GM12878 (cell line): ENCODE data around the gene CWF19L1.

Source experiments
- CTCF ChIP-seq, 3 experiments: IDR thresholded peaks in 2 of 3; conservative IDR thresholded peaks in 1 of 3; 2 replicates each; pipeline ENCODE4 v1.5.1; 2011; ENCODE audit warnings: low read depth in 3 of 3, low read length in 3 of 3, mild to moderate bottlenecking in 3 of 3, control low read depth in 2 of 3, moderate library complexity in 2 of 3, inconsistent platforms in 1 of 3, mixed read lengths in 1 of 3; ENCODE audit not compliant: control insufficient read depth in 2 of 3, insufficient read depth in 1 of 3; ENCODE audit errors: extremely low read depth in 1 of 3
- E2F8 ChIP-seq: fragments of 450-650 bp; IDR thresholded peaks from 2 replicates; pipeline ENCODE4 v1.6.1; 2018; ENCODE audit warnings: mild to moderate bottlenecking, low read depth, moderate library complexity; ENCODE audit not compliant: partially characterized antibody
- EZH2 ChIP-seq: IDR thresholded peaks from 2 replicates; pipeline ENCODE4 v1.6.1; 2012; ENCODE audit warnings: low read depth, mild to moderate bottlenecking, control low read depth, inconsistent platforms, low read length, borderline replicate concordance; ENCODE audit not compliant: control insufficient read depth
- KAT2A ChIP-seq: conservative IDR thresholded peaks from 2 replicates; pipeline ENCODE4 v1.6.1; 2011; ENCODE audit warnings: low read depth, low read length; ENCODE audit not compliant: control insufficient read depth
- MYC ChIP-seq: IDR thresholded peaks from 2 replicates; pipeline ENCODE4 v1.6.1; 2011; ENCODE audit warnings: mild to moderate bottlenecking, low read length, moderate library complexity, inconsistent platforms; ENCODE audit not compliant: insufficient read depth, insufficient replicate concordance, insufficient read length, severe bottlenecking
- POLR2A ChIP-seq: IDR thresholded peaks from 2 replicates; pipeline ENCODE4 v1.6.1; 2011; ENCODE audit warnings: low read depth, mild to moderate bottlenecking, low read length
- USF1 ChIP-seq: IDR thresholded peaks from 2 replicates; pipeline ENCODE4 v1.6.1; 2011; ENCODE audit warnings: borderline replicate concordance, low read depth, mild to moderate bottlenecking, moderate library complexity, mixed read lengths, low read length; ENCODE audit not compliant: insufficient read depth; ENCODE audit errors: extremely low read length

GRCh38 chr10:100303724-100304319, 36.4 kb upstream of the CWF19L1 start:
- no peak for TF ChIP-seq POLR2A
- peak; percentile 59 to 61 (median 60) for TF ChIP-seq CTCF (IDR thresholded peaks at IDR 0.05 in 2 of 3, conservative IDR thresholded peaks at IDR 0.05 in 1 of 3; ENCODE audit: control insufficient read depth in 2 of 3, extremely low read depth in 1 of 3, insufficient read depth in 1 of 3, low read depth in 3 of 3, low read length in 3 of 3)
- no peak for TF ChIP-seq MYC
- no peak for TF ChIP-seq KAT2A
- no peak for TF ChIP-seq EZH2
- TF ChIP-seq USF1 = no peak
- no peak for TF ChIP-seq E2F8
